Naive thymus-derived CD4-positive, alpha-beta T cell (primary cell): ENCODE results near the gene TBX4. TPM values are rescaled to one million over a fixed set of nuclear protein-coding genes. Genes with fewer than 3 reads are reported as not detected.
A peak's percentile ranks its signal among the peaks of the same experiment; 100 is the strongest.

ENCODE experiments used
- ATAC-seq: fragments of 150-1000 bp; cut with Tn5 transposase; 2 replicates; pipeline ENCODE4 v1.10.0; 2021; ENCODE audit warnings: mild to moderate bottlenecking, moderate library complexity
- CTCF ChIA-PET: fragments of 350-600 bp; sonication (Branson Sonifier 250); formaldehyde crosslinking; loops from one replicate; lab custom pipeline; 2021; ENCODE audit warnings: antibody characterized with exemption; lab: Charles Lee
- POLR2A ChIA-PET: fragments of 350-600 bp; sonication (Branson Sonifier 250); formaldehyde crosslinking; loops from one replicate; lab custom pipeline; 2021; ENCODE audit warnings: antibody characterized with exemption, inconsistent platforms; lab: Charles Lee
- DNase-seq, 9 donors: peaks; one replicate each; pipeline versions ENCODE4 v3.0.0 to v3.0.0-alpha.2; 2020 to 2022; ENCODE audit warnings: mixed read lengths in 1 of 9
- H3K27ac ChIP-seq: one replicate; pipeline ENCODE4 v1.7.0; 2013; ENCODE audit warnings: mild to moderate bottlenecking, low read depth, low read length, moderate library complexity
- H3K27me3 ChIP-seq, 2 donors: one replicate each; pipeline ENCODE4 v1.7.0; 2013; ENCODE audit warnings: low read length in 2 of 2, mild to moderate bottlenecking in 2 of 2, moderate library complexity in 2 of 2; ENCODE audit not compliant: control insufficient read depth in 2 of 2, insufficient read depth in 2 of 2
- H3K36me3 ChIP-seq, 3 experiments: 1 replicate in 2 of 3; 2 replicates in 1 of 3; pipeline ENCODE4 v1.7.0; 2013; ENCODE audit warnings: low read length in 3 of 3, mild to moderate bottlenecking in 3 of 3, moderate library complexity in 1 of 3; ENCODE audit not compliant: insufficient read depth in 3 of 3, control insufficient read depth in 2 of 3
- H3K4me1 ChIP-seq, 2 donors: one replicate each; pipeline ENCODE4 v1.7.0; 2013; ENCODE audit warnings: low read length in 2 of 2, mild to moderate bottlenecking in 2 of 2, moderate library complexity in 1 of 2; ENCODE audit not compliant: control insufficient read depth in 2 of 2, insufficient read depth in 2 of 2
- H3K4me3 ChIP-seq: 2 replicates; pipeline ENCODE4 v1.7.0; 2013; ENCODE audit warnings: mild to moderate bottlenecking, low read length
- H3K9me3 ChIP-seq, 3 experiments: 1 replicate in 2 of 3; 2 replicates in 1 of 3; pipeline ENCODE4 v1.7.0; 2013; ENCODE audit warnings: low read length in 3 of 3; ENCODE audit not compliant: control insufficient read depth in 2 of 3
- H3K27ac Mint-ChIP-seq, 9 donors: one replicate each; pipeline ENCODE4 v1.8.0; 2020 to 2022; ENCODE audit warnings: mixed read lengths in 9 of 9, mild to moderate bottlenecking in 8 of 9, moderate library complexity in 5 of 9, inconsistent platforms in 2 of 9
- H3K27me3 Mint-ChIP-seq, 5 donors: one replicate each; pipeline ENCODE4 v1.8.0; 2021 to 2022; ENCODE audit warnings: mixed read lengths in 5 of 5, mild to moderate bottlenecking in 1 of 5
- H3K36me3 Mint-ChIP-seq, 5 donors: one replicate each; pipeline ENCODE4 v1.8.0; 2020 to 2022; ENCODE audit warnings: mixed read lengths in 5 of 5, mild to moderate bottlenecking in 3 of 5, inconsistent platforms in 1 of 5
- H3K4me1 Mint-ChIP-seq, 7 donors: one replicate each; pipeline ENCODE4 v1.8.0; 2020 to 2022; ENCODE audit warnings: mixed read lengths in 7 of 7, mild to moderate bottlenecking in 3 of 7, inconsistent platforms in 1 of 7
- H3K4me3 Mint-ChIP-seq, 10 donors: one replicate each; pipeline ENCODE4 v1.8.0; 2020 to 2022; ENCODE audit warnings: mild to moderate bottlenecking in 10 of 10, mixed read lengths in 10 of 10, moderate library complexity in 6 of 10, inconsistent platforms in 2 of 10
- H3K9me3 Mint-ChIP-seq, 11 donors: one replicate each; pipeline ENCODE4 v1.8.0; 2020 to 2022; ENCODE audit warnings: mixed read lengths in 11 of 11, mild to moderate bottlenecking in 4 of 11, inconsistent platforms in 1 of 11, moderate library complexity in 1 of 11
- intact Hi-C, 2 donors: fragments of 100-400 bp; cut with micrococcal nuclease; formaldehyde crosslinking; loops; one replicate each; pipeline ENCODE4 v1.15.1; 2023
- polyA plus RNA-seq, 2 donors: library from polyadenylated mRNA; unstranded; fragments of 300-500 nt; fragmentation: Illumina TruSeq; gene quantifications; one replicate each; pipeline ENCODE4 v1.2.3, GENCODE V29; 2021
- total RNA-seq, 6 experiments: library from RNA in 5 of 6; stranded (reverse) in 5 of 6; gene quantifications; 1 replicate in 5 of 6; 2 replicates in 1 of 6; pipeline ENCODE4 v1.2.3 and lab custom pipeline; 2021 to 2026

TBX4 gene
- total and polyA plus RNA-seq, 7 experiments from 2014 or later, result not detected

- H3K4me1 Mint-ChIP-seq, result peaks cover 18 to 64% (median 55%) of the 10 kb centered on the region in 7 donors
- POLR2A ChIA-PET, result no interaction called here
- Histone ChIP-seq H3K9me3 (no peaks in the 10 kb centered on the region), H3K4me3 (no peak overlapping the region), H3K4me1 (peaks cover 0 to 6% of the 10 kb centered on the region in 2 donors), H3K36me3 (no peaks in the 10 kb centered on the region), H3K27ac (no peak overlapping the region), H3K27me3 (peaks cover 7 to 23% of the 10 kb centered on the region in 2 donors)
- H3K27me3 Mint-ChIP-seq, result peaks cover 81 to 90% (median 88%) of the 10 kb centered on the region in 5 donors
- DNase-seq (peak in 1 of 9 donors; percentile 19), ATAC-seq (no peak)
- peaks cover 0 to 1% (median 0%) of the 10 kb centered on the region in 5 donors for H3K36me3 Mint-ChIP-seq
- peak overlapping the region in 1 of 9 donors; percentile 33 for H3K27ac Mint-ChIP-seq
- no peaks in the 10 kb centered on the region for H3K9me3 Mint-ChIP-seq
- H3K4me3 Mint-ChIP-seq, result peak overlapping the region; percentile 44 to 78 (median 74)
- intact Hi-C loops, result no loop called here
- CTCF ChIA-PET, result no interaction called here
These were observed 5.2 kb downstream of the TBX4 start for GRCh38 chr17:61457226-61457983.

DNA sequence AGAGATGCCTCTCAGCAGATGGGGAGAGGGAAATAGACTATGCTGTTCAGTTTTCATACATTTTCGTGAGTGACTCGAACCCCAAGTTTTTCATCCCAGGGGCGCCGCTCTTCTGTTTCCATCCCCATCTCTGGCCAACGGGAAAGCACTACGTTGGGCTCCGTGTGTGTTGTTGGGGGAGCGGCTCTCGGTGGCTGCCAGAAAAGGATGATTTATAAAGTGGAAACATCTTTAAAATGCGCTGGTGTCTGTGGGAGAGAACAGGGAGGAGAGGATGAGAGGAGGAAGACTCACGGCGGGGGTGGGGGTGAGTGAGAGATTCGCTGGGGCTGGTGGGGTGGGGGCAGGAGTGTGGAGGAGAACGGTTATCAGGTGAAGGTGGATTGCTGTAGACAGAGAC lies 5.8 kb downstream of the TBX4 start:
- Mint-ChIP-seq H3K27me3 (peaks cover 80 to 90% (median 88%) of the 10 kb centered on the region in 5 donors), H3K4me1 (peaks cover 21 to 62% (median 55%) of the 10 kb centered on the region in 7 donors), H3K9me3 (no peaks in the 10 kb centered on the region), H3K36me3 (peaks cover 0 to 1% (median 0%) of the 10 kb centered on the region in 5 donors), H3K4me3 (peak overlapping the region in 9 of 10 donors; percentile 20 to 77 (median 54)), H3K27ac (no peak overlapping the region)
- Histone ChIP-seq H3K4me3 (no peak overlapping the region), H3K27me3 (peaks cover 7 to 23% of the 10 kb centered on the region in 2 donors), H3K36me3 (no peaks in the 10 kb centered on the region), H3K27ac (no peak overlapping the region), H3K9me3 (no peaks in the 10 kb centered on the region), H3K4me1 (peaks cover 0 to 6% of the 10 kb centered on the region in 2 donors)
- ATAC-seq, result no peak
- intact Hi-C loops, result no loop called here
- DNase-seq, result peak in 1 of 9 donors; percentile 12
- POLR2A ChIA-PET, result no interaction called here
- CTCF ChIA-PET, result no interaction called here

- Histone ChIP-seq H3K27ac (no peak overlapping the region), H3K9me3 (no peaks in the 10 kb centered on the region), H3K4me3 (no peak overlapping the region), H3K4me1 (peaks cover 0 to 6% of the 10 kb centered on the region in 2 donors), H3K27me3 (peaks cover 7 to 23% of the 10 kb centered on the region in 2 donors), H3K36me3 (no peaks in the 10 kb centered on the region)
- POLR2A ChIA-PET, result no interaction called here
- Mint-ChIP-seq H3K9me3 (no peaks in the 10 kb centered on the region), H3K4me1 (peaks cover 21 to 60% (median 50%) of the 10 kb centered on the region in 7 donors), H3K4me3 (peak overlapping the region in 3 of 10 donors; percentile 52 to 76 (median 73)), H3K27me3 (peaks cover 79 to 89% (median 88%) of the 10 kb centered on the region in 5 donors), H3K27ac (no peak overlapping the region), H3K36me3 (peaks cover 0 to 1% (median 0%) of the 10 kb centered on the region in 5 donors)
- no peak for ATAC-seq
- peak in 1 of 9 donors; percentile 15 for DNase-seq
- CTCF ChIA-PET, result no interaction called here
- intact Hi-C loops, result no loop called here
These were observed 6.4 kb downstream of the TBX4 start for GRCh38 chr17:61458421-61459141.

GRCh38 chr17:61459142-61459809 lies 7.1 kb downstream of the TBX4 start:
- Mint-ChIP-seq H3K9me3 (no peaks in the 10 kb centered on the region), H3K4me3 (no peak overlapping the region), H3K27me3 (peaks cover 73 to 83% (median 81%) of the 10 kb centered on the region in 5 donors), H3K36me3 (peaks cover 0 to 1% (median 0%) of the 10 kb centered on the region in 5 donors), H3K27ac (peak overlapping the region in 1 of 9 donors; percentile 40), H3K4me1 (peaks cover 14 to 53% (median 43%) of the 10 kb centered on the region in 7 donors)
- Histone ChIP-seq H3K4me3 (no peak overlapping the region), H3K27me3 (peaks cover 1 to 23% of the 10 kb centered on the region in 2 donors), H3K27ac (no peak overlapping the region), H3K9me3 (no peaks in the 10 kb centered on the region), H3K36me3 (no peaks in the 10 kb centered on the region), H3K4me1 (peaks cover 0 to 6% of the 10 kb centered on the region in 2 donors)
- intact Hi-C loops, result no loop called here
- ChIA-PET POLR2A (no interaction called here), CTCF (no interaction called here)
- DNase-seq (no peak), ATAC-seq (no peak)

DNA sequence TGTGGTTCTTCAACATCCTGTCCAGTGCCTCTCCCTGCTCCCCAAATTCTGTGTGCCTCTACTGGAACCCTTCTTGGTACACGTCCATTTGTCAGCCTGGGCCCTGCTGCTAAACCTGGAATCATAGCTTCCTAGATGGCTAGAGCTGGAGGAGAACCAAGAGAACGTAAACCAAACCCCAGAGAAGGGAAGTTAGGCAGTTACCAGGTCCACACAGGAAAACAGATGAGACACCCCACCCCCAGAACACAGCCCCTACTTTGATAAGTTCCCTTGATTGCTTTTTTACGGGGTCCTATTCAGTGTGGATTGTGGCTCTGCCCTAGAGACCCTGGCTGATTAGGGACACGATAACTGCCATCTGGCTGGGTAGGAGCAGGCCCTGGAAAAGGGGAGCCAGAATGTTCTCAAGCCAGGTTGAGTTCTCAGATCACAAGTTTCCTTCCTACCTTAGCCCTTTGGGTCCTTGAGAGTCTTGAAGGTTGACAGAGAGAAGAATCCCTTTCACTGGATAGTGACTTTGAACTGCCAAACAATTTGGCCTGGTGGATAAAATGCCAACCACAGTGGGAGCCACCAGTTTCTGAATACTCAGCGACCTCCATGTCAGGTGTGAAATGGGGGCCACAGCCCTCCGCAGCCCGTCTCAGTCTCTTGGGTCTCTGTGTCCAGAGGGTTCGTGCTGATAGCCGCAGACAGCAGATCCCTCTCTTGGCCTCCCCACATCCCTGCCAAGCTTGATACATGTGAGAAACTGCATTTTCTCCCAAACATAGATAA lies 7.9 kb downstream of the TBX4 start:
- Histone ChIP-seq H3K4me1 (peaks cover 0 to 6% of the 10 kb centered on the region in 2 donors), H3K36me3 (no peaks in the 10 kb centered on the region), H3K9me3 (no peaks in the 10 kb centered on the region), H3K27ac (no peak overlapping the region), H3K4me3 (no peak overlapping the region), H3K27me3 (peaks cover 0 to 23% of the 10 kb centered on the region in 2 donors)
- intact Hi-C loops, result no loop called here
- peaks cover 0 to 1% (median 0%) of the 10 kb centered on the region in 5 donors for H3K36me3 Mint-ChIP-seq
- DNase-seq, result no peak
- ChIA-PET POLR2A (no interaction called here), CTCF (no interaction called here)
- H3K9me3 Mint-ChIP-seq, result no peaks in the 10 kb centered on the region
- H3K4me1 Mint-ChIP-seq, result peaks cover 14 to 49% (median 41%) of the 10 kb centered on the region in 7 donors
- H3K27me3 Mint-ChIP-seq, result peaks cover 74 to 85% (median 78%) of the 10 kb centered on the region in 5 donors
- H3K4me3 Mint-ChIP-seq, result peak overlapping the region in 2 of 10 donors; percentile 45 to 64
- no peak for ATAC-seq
- H3K27ac Mint-ChIP-seq, result no peak overlapping the region
